SK-N-MC (cell line): ENCODE results near the gene TPRN.

Experiments
- EZH2 ChIP-seq: fragments of 200-600 bp; sonication (generic); IDR thresholded peaks from one replicate; pipeline ENCODE4 v1.6.1; 2017; ENCODE audit warnings: antibody characterized with exemption
- FOXP2 ChIP-seq: optimal IDR thresholded peaks from 2 replicates; pipeline ENCODE3; 2011; ENCODE audit warnings: mild to moderate bottlenecking, moderate library complexity; ENCODE audit not compliant: insufficient read depth; ENCODE audit errors: extremely low read length, control extremely low read depth
- POLR2AphosphoS5 ChIP-seq: IDR thresholded peaks from 2 replicates; pipeline ENCODE4 v1.6.1; 2012; ENCODE audit warnings: mild to moderate bottlenecking, low read depth, low read length, borderline replicate concordance

- TF ChIP-seq EZH2 (no peak), POLR2AphosphoS5 (no peak), FOXP2 (no peak)
Measured at GRCh38 chr9:137163805-137164204, 36.7 kb downstream of the TPRN start.
